CD4-positive, alpha-beta T cell treated with Interleukin-6 at 100 ng/mL for 8 hours (primary cell): ENCODE measurements around the gene RUBCN.

Experiments used
- DNase-seq: peaks from one replicate; pipeline ENCODE4 v3.0.0-alpha.2; 2020; ENCODE audit warnings: mixed read lengths, low spot score

The RUBCN gene

DNA sequence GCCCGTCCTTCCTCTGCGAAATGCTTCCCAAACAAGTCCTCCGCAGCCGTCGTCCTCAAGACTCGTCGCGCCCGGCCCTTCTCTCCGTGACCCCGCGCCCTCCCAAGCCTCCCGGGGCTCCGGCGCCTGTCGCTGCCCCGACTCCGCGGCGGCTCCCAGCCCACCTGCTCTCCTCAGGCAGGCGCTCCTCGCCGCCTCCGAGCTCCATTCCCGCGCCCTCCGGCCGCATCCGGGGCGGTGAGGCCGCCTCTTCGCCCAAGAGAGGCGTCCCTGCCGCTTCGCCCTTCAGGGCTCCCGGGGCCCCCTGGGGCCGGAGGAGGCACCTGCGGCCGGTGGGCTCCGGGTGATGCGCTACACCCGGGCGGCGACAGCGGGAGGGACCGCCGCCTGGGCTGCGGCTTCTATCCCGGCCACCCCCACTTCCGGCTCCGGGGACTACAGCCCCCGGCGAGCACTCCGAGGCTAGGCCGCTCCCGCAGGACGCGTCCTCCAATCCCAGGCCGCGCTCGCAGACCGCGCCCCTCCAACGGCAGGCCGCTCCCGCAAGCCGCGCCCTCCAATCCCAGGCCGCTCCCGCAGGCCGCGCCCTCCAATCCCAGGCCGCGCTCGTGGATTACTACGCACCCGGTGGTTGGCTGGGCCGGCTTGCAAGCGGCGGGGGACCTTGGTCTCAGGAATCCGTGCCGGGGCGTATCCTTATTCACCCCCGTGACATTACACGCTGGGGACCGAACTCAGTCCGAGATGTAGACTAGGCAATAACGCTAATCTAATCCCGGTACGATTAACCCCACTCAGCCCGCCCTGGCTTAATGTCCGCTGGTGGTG is at the start of gene RUBCN:
RUBCN (minus strand) TSS at position 414 of the 828 bp plus-strand sequence; CDS start at position 229, 185 bp downstream.
- DNase-seq = peak; percentile 94

DNA sequence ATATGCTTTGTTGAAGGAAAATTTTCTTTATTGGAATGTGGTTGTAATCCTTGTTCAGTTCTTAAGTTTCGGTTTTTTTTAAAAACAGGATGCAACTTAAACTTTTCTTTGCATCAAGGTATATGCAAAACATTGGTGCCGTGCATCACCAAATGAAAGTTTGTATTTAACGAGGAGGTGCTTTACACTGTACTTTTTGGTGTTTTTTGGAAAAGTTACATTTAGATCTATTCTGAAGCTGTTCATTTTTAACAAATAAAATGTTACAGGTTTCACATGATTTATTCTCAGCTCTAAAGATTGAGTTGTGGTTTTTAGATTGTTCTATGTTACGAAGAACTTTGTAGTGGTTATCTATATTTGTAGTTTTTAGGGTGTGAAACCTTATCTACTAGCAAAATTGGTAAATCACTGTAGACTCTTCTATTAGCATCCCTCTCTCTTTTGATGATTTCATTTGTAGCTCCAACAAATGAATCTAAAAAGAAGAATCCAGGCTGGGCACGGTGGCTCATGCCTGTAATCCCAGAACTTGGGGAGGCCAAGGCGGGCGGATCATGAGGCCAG is 47.4 kb upstream of the RUBCN start:
- DNase-seq = no peak

DNA sequence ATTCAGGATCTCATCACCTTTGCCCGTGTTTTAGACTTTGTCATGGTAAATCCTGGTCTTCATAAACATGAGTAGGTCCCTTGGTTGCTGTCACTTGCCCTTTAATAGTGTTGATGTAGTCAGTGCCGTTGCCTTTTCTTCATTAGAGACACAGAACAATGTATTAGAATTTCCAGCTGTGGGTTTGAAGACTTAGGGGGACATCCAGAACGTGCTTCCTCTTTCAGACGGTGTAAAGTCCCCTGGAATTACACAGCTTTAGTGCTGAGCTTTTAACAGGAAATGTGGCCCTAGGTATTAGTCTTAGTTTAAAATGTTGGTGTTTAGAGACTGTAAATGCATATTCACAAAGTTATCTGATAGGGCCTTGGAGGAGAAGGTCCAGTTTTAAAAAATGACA is 45.5 kb upstream of the RUBCN start:
- DNase-seq = no peak

DNA sequence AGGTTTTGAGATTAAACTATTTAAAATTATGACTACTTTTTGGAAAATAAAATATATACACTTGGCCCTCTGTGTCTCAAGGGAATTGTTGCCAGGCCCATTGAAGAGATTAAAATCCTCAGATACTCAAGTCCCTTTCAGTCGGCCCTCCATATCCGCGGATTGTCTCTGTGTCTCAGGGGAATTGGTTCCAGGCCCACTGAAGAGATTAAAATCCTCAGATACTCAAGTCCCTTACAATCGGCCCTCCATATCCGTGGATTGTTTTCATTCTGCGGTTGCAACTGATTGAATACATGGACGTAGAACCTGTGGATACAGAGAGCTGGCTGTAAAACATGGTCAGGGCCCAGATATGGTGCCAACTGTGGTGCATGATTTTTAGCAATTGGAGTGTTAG is 38.6 kb upstream of the RUBCN start:
- no peak for DNase-seq

DNA sequence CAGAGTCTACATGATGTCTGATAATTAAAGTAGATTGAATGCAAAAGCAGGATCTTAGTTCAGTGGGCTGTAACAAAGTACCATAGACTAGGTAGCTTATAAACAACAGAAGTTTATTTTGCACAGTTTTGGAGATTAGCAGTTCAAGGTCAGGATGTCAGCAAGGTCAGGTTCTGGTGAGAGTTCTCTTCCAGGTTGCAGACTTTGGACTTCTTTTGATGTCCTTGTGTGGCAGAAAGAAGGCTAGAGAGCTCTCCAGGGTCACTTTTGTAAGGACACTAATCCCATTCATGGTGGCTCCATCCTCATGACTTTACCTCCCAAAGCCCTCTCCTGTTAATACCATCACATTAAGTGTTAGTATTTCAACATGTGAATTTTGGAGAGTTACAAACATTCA is 25.1 kb upstream of the RUBCN start:
- DNase-seq = no peak

DNA sequence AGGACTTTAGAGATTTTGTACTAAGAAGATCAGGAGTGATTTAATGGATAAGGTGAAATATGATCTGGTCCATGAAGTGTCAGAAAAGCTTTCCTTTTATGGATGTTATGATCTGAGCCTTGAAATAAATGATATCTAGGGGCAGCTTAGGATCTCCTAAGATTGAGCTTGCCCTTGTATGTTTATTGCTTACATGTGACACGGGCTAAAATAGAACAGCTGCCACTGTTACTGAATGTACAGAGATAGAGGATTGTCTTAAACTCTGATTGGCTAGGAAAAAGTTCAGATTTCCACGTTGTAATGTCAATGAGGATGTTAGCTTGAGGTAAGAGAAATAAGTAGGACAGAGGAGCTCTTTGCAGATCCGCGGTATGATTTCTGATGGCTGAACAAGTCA is 21.8 kb upstream of the RUBCN start:
- DNase-seq = no peak

DNA sequence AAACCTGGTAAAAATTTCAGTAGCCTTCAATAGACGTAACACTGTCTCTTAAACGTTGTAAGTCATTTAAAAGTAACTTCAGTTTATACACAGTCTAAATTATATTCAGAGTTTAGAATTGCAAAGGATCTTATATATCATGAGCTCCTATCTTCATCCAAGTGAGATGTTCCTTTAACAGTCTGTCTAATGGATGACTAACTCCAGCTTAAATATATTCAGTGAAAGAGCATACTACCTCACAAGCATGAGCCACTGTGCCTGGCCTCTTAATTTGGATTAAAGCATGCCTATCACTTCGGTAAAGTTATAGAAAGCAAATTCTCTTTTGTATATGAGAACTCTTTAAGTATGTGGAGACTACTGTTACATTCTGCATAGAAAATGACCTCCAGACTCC is 20.0 kb upstream of the RUBCN start:
- DNase-seq = no peak

DNA sequence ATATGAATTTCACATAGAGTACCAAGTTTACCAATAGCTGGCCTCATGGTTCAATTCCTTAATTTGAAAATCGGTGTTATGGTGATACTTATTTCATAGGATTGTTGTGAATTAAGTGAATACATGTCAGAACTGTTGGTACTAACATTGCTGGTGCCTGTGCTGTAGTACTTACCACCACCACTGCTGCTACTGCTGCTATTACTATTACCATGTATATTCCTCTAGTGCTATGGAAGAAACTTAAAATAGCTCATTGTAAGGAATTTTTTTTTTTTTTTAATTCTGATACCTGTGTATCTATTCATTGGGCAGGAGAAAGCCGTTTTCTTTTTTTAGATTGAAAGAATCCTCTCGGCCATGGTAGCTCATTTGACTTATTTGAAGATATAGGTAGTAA is 16.6 kb upstream of the RUBCN start:
- DNase-seq = no peak

DNA sequence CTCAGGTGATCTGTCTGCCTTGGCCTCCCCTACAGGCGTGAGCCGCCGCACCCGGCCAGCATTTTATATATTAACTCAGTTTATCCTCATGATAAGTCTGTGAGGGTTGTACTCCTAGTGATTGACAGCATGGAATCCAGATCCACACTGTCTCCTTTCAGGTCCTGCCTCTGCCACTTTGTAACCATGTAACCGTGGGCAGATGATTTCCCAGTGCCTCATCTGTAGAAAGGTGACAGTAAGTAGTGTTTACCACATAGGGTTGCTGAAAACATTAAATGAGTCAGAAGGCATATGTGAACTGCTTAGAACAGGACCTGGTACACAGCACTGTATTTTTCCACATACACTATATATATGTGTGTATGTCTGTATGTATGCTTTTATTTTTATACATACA is 15.4 kb upstream of the RUBCN start:
- no peak for DNase-seq

DNA sequence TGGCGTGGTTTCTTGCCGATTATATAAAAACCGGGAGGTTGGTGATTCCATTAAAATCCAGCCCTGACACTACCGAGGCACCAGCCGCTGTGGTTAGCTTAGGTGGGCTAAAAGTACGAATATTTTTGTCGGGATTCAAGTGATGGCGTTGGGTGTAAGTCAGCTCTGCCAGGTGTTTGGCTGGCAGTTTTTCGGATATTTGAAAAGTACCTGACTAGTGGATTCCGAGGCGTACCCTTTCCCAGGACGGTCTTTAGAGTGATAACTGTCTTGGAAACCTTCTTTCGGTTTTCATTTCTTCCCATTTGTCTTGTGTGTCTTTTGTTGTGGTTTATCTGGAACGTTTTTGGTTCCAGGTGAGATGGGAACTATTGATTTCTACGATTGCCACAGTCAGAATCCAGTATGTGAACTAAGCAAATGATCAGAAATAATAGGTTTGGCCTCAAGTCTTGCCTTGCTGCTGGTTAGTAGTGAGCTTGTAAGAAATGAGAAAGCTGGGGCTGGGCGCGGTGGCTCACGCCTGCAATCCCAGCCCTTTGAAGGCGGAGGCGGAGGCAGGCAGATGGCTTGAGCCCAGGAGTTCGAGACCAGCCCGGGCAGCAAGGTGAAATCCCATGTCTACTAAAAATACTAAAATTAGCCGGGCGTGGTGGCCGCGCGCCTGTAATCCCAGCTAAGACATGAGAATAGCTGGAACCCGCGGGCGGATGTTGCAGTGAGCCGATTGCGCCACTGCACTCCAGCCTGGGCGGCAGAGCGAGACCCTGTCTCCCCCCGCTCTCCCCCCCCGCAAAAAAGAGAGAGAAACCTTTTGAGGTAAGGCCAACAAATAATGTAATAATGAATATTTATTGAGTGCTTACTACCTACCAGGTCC is 14.4 kb upstream of the RUBCN start:
- DNase-seq = peak; percentile 7

DNA sequence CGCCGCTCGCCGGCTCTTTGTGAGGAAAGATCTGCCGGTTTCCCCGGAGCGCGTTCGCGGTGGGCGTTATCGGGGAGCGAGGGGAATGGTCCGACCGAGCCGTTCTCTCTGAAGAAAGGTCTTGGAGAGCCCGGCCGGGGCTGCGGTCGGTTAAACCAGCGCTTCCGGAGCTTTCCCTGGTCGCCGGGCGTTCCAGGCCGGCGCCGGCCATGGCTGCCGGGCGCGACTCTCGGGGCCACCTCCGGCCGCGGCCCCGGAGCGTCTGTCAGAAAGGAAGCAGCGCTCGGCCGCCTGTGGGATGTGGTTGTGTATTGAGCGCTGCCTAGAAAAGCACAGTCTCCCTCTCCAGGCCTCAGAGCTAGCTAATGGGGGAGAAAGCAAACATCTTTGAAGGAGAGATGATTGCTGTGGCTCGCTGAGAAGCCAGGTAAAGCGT is 13.7 kb upstream of the RUBCN start:
- DNase-seq = peak; percentile 55

DNA sequence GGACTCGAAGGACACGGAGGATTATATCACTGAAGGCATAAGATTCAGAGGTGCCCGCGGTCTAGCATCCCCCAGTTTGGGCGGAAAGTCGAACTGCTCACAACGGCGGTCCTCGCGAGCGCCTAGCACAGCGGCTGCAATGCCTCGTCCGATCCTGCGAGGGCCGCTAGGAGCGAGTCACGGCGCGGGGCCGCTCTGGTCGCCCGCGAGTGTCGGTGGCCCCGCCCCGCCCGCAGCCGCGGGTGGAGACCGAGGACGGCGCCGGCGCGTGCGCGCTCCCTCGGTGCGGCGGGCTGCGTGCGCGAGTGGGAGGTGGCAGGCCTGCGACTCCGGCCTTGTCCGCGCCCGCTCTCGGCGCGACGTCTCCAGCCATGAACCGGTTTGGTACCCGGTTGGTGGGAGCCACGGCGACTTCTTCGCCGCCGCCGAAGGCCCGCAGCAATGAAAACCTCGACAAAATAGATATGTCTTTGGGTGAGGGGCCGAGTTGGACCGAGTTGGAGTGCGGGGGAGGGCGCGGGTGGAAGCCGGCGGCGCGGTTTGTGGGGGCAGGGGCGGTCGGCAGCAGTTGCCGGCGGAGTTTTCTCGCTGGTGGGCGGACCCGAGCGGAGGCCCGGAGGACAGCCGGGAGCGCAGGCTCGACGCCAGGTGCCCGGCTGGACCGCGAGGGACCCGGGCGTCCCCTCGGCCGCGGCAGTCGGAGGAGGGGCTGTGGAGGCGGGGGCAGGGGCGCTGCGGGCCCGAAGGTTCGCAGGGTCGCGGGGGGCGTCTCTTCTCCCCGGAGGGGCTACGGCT is 13.1 kb upstream of the RUBCN start, which contains the start of gene FYTTD1:
FYTTD1 (plus strand) TSS at position 283 of the 795 bp plus-strand sequence; CDS start at position 372, 89 bp downstream.
- DNase-seq = peak; percentile 88

DNA sequence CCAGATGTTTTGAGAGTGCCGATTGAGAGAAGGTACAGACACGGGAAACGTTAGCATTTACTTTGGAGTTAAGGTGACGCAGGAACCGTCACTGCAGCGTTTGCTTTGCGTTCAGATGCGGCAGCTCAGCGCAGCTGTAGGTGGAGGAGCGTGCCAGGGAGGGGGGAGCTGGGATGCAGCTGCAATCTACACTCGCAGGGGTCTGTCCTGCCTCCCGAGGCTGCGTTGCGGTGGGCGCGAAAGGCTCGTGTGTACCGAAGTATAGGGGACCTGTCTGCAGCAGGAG is 12.6 kb upstream of the RUBCN start:
- DNase-seq = peak; percentile 55

DNA sequence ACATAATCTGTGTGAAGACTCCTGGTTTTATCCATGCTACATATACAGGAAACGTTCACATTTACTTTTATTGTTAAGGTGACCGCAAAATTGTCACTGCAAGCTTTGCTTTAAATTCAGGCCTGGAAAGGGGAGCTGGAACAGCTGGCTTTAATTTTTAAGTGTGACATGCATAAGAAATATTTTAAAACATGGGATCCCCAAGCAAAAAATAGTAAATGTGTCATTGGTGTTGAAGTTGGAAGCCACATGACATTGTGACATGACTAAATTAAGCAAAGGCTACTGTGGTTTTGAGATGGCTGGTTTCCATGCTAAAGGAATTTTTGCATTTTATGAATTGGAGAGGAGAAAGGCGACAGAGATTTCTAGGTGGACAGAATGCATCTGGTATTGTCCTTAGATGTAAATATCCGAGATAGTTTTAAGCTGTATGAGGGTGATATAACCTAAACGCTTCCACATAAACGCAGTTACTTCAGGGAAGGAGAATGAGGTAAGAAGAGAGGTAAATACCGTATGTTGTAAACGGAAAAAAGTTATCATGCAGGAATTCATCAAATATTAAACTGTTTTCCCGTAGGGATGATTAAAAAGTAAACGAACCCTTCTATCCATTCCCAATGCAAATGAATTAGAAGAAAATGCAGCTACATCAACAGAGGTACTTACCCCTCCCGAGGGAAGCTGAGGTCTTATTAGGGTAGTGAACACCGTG is 12.1 kb upstream of the RUBCN start:
- DNase-seq = no peak

DNA sequence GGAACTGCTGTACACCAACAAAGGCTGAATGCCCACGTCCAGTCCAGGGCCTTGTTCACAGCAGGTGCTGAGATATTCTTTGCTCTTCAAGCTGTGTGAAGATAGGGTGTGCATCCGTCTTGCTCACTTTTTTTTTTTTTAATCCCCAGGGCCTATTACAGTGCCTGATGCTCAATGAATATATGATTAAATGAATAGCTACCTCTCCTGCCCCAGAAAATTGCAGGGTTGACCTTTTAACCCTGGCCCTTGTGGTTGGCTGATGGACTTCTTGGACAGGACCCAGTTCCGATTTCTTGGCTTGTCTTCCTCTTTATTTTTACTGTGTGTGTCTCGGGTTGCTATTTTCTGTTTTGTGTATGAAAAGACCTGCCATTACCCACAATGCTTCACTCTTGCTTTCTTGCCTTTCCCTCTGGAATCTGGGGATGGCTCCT is 10.1 kb upstream of the RUBCN start:
- no peak for DNase-seq

DNA sequence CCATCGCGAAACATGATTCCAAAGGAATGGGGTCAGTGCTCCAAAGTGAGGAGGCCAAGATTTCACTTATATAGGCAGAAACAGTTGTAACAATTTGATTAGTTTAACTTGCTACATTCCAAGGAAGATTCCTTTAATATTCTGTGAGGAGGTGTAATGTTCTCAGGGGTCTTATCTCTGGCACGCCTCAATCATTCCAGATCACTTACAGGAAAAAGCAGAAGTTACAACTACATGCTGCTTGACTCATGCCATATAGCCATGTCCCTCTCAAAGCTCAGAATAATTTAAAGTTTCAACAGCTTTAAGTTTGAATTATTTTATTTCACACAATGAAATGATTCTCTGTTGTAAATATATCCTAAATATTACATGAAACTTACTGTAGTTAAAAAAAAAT is 9.5 kb upstream of the RUBCN start:
- no peak for DNase-seq

DNA sequence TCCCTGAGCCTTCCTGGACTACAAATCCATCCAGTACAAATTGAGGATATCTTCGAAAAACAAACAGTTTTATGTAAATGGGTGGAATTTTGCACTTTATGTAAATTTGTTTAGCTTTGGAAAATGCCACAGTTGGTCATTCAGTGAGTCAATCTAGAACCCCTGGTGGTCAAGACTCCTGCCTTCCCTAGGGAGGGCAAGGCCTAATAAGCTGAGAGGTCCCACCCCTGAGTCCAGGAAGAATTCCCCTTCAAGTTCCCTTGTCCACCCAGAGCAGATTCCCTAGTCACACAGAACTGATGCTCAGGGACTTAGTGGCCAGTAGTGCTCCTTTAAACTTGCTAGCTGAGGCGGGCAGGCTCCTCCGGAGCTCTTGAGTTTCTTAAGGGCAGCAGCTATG is 6.1 kb upstream of the RUBCN start:
- DNase-seq = no peak

DNA sequence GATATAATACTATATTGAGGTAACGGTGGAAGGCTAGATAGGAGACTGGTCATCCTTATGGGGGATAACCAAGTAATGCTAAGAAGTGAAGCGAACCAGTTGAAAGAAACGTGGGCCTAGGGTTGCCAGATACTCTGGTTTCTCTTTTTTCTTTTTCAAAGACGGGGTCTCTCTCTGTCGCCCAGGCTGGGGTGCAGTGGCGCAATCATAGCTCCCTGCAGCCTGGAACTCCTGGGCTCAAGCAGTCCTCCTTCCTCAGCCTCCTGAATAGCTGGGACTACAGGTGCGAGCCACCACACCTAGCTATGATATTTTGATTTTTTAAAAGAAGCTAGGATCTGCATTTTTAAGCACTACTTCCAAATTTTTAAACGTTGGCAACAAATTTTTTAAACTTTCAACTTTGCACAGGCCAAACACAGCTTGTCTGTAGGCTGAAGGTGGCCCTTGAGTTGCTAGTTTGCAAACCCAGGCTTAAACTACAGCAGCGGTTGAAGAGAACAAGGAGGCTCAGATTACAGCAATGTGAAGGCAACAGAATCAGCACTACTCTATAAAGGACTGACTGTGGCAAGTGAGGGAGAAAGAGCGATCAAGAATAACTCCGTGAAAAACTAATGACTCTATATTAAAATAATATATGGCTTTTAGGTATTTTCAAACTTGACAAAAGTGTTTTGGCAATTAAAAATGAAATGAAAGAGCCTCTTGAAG is 1.2 kb upstream of the RUBCN start:
- DNase-seq = no peak

DNA sequence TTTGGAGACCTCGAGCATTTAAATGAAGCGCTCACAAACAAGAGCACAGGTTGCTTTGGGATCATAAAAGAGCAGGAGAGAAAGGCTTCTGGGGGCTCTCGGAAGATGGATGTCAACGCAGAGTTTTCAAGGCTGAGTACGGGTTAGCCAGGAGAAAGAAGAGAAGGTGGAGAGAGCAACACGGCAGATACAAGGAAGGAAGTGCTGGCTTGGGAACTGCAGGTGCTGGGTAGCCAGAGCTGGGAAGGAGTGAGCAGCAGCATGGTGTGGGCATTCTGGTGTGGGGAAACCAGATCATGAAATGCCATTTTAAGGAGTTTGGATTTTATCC is 580 bp upstream of the RUBCN start:
- DNase-seq = no peak

DNA sequence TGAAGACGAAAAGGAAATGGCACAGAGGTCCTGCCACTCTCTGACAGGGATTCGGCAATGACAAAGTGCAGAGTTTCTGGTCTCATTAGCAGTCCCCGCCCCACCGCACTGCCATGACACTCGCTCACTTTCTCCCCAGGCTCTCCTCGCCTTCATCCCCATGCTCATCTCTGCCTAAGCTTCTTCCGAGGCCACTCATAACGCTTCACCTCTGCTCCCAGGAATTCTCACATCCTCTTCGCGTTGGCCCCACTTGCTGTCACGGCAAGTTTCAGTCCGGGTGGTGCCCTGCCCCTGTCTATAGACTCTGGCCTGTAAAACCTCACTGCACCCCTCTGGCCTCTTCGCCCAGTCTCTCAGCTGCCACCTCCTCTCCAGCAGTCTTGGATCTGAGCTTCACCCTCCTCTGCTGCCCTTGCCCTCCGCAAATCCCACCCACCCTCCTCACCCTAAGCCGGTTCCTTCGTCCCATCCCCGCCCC is 654 bp downstream of the RUBCN start:
- DNase-seq = peak; percentile 24
